Activated T-helper 17 cell treated with anti-CD3 and anti-CD28 coated beads, Interleukin-2, amount 50 U/mL, for 72 hours (primary cell): ENCODE measurements around the gene CPPED1. TPM values are rescaled to one million over a fixed set of nuclear protein-coding genes. Genes with fewer than 3 reads are reported as not detected.
"Not testable (repeated sequence)": the region's sequence is repeated elsewhere in the genome, so short reads cannot be mapped to it uniquely, and the experiment has no call there.

Source experiments
- ATAC-seq: fragments of 150-1000 bp; cut with Tn5 transposase; replicated peaks from 2 replicates; pipeline ENCODE4 v1.10.0; 2021; ENCODE audit warnings: mild to moderate bottlenecking, moderate library complexity
- H3K27ac Mint-ChIP-seq: one replicate; pipeline ENCODE4 v1.8.0; 2022; ENCODE audit warnings: mixed read lengths
- H3K27me3 Mint-ChIP-seq: one replicate; pipeline ENCODE4 v1.8.0; 2022; ENCODE audit warnings: mixed read lengths
- H3K36me3 Mint-ChIP-seq: one replicate; pipeline ENCODE4 v1.8.0; 2022; ENCODE audit warnings: low read depth, mild to moderate bottlenecking, mixed read lengths
- H3K4me1 Mint-ChIP-seq: one replicate; pipeline ENCODE4 v1.8.0; 2022; ENCODE audit warnings: mixed read lengths
- H3K4me3 Mint-ChIP-seq: one replicate; pipeline ENCODE4 v1.8.0; 2022; ENCODE audit warnings: mild to moderate bottlenecking, mixed read lengths
- H3K9me3 Mint-ChIP-seq: one replicate; pipeline ENCODE4 v1.8.0; 2022; ENCODE audit warnings: mixed read lengths
- total RNA-seq, 2 donors: library from RNA; stranded (reverse); gene quantifications; one replicate each; pipeline ENCODE4 v1.2.3, GENCODE V29; 2022

Gene CPPED1
- total RNA-seq, 2 donors from 2014 or later, result 27.5 to 44.5 TPM

- ATAC-seq, H3K27me3 Mint-ChIP-seq, H3K4me3 Mint-ChIP-seq, H3K36me3 Mint-ChIP-seq, H3K9me3 Mint-ChIP-seq, H3K27ac Mint-ChIP-seq: not testable (repeated sequence)
- H3K4me1 Mint-ChIP-seq, result peaks cover 11% of the 10 kb centered on the region
These were observed 10.0 kb upstream of the CPPED1 start for GRCh38 chr16:12813734-12814133.

GRCh38 chr16:12813321-12813720 lies 9.6 kb upstream of the CPPED1 start:
- not testable (repeated sequence) for ATAC-seq, H3K36me3 Mint-ChIP-seq, H3K27me3 Mint-ChIP-seq, H3K9me3 Mint-ChIP-seq, H3K27ac Mint-ChIP-seq, H3K4me3 Mint-ChIP-seq
- peaks cover 11% of the 10 kb centered on the region for H3K4me1 Mint-ChIP-seq

DNA sequence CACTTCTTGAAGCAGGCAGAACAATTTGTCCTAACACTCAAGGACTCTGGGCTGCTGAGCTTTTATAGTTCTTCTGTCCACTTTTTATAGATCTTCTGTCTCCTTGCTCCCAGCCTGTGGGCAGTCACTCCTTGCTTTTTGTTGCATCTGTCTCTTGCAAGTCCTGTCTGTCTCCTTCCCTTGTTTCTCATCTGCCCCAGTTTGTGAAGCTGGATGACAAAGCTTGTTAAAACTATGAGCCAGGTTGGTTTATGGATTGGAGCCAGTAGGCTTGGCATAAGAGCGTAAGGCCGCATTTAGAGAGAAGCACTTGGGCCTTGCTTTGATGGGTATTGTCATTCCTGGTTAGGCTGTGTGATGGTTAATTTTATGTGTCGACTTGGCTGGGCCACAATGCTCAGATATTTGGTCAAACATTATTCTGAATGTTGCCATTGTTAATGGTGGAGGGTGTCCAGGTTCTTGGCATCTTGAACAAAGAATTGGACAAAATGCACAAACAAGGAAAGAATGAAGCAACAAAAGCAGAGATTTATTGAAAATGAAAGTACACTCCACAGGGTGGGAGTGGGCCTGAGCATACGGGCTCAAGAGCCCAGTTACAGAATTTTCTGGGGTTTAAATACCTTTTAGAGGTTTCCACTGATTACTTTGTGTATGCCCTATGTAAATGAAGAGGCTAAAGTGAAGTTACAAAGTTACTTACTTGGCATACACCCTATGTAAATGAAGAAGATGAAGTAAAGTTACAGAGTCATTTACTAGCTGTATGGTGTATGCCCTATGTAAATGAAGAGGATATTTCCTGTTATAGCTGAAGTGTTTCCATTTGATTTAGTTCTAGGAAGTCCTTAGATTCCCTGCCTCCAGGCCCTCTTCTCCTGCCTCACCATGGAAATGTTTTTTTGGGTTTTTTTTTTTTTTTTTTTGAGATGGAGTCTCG lies 8.0 kb upstream of the CPPED1 start:
- no peak for ATAC-seq
- Mint-ChIP-seq H3K4me1 (peaks cover 11% of the 10 kb centered on the region), H3K36me3 (no peaks in the 10 kb centered on the region), H3K9me3 (peaks cover 4% of the 10 kb centered on the region), H3K27me3 (no peaks in the 10 kb centered on the region), H3K27ac (no peak overlapping the region), H3K4me3 (no peak overlapping the region)

- Mint-ChIP-seq H3K4me3 (peak overlapping the region; percentile 97), H3K27ac (no peak overlapping the region), H3K27me3 (no peaks in the 10 kb centered on the region), H3K36me3 (peaks cover 20% of the 10 kb centered on the region), H3K4me1 (peaks cover 22% of the 10 kb centered on the region), H3K9me3 (no peaks in the 10 kb centered on the region)
- no peak for ATAC-seq
These were observed 1.4 kb upstream of the CPPED1 start for GRCh38 chr16:12805066-12805465.

DNA sequence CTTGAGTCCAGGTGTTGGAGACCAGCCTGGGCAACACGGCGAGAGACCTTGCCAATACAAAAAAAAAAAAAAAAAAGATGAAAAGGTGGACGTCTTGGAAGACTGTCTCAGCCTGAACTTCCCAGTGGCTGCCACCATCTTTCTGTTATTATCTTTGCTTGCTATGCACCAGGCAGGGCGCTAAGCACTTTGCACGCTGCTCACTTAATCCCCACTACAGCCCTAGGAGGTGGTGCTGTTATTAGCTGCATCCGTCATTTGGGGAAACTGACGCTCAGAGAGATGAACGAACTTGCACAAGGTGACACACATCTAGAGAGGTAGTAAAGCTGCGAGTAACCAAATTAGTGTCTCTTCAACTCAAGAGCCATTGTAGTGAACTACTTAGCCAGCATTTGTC lies 708 bp upstream of the CPPED1 start:
- no peaks in the 10 kb centered on the region for H3K27me3 Mint-ChIP-seq
- H3K4me3 Mint-ChIP-seq, result peak overlapping the region; percentile 97
- H3K27ac Mint-ChIP-seq, result peak overlapping the region; percentile 17
- H3K9me3 Mint-ChIP-seq, result no peaks in the 10 kb centered on the region
- peaks cover 22% of the 10 kb centered on the region for H3K4me1 Mint-ChIP-seq
- no peak for ATAC-seq
- peaks cover 20% of the 10 kb centered on the region for H3K36me3 Mint-ChIP-seq

DNA sequence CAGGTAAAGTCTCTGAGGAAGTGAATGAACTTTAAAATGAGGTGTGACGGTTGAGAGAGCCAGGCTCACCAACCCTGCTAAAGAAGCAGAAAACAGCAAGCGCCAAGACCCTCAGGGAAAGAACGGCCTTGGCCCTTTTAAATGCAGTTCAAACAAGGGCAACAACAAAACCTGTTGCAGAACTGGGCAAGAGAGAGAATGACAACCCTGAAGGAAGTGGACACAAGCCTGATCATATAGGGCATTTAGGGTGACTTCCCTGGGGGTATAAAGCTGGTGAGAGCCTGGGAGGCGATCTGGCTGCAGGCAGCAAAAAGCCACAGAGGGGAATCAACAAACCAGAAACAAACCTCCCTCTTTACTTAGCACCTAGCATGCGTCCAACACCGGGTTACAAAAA lies 1.0 kb downstream of the CPPED1 start:
- H3K4me3 Mint-ChIP-seq, result peak overlapping the region; percentile 97
- peak overlapping the region; percentile 94 for H3K27ac Mint-ChIP-seq
- H3K9me3 Mint-ChIP-seq, result no peaks in the 10 kb centered on the region
- H3K4me1 Mint-ChIP-seq, result peaks cover 22% of the 10 kb centered on the region
- peaks cover 20% of the 10 kb centered on the region for H3K36me3 Mint-ChIP-seq
- no peaks in the 10 kb centered on the region for H3K27me3 Mint-ChIP-seq
- no peak for ATAC-seq

- ATAC-seq, result no peak
- Mint-ChIP-seq H3K4me1 (peaks cover 22% of the 10 kb centered on the region), H3K9me3 (no peaks in the 10 kb centered on the region), H3K27me3 (no peaks in the 10 kb centered on the region), H3K36me3 (peaks cover 20% of the 10 kb centered on the region), H3K27ac (peak overlapping the region; percentile 94), H3K4me3 (peak overlapping the region; percentile 97)
These were observed 1.6 kb downstream of the CPPED1 start for GRCh38 chr16:12802048-12802447.

GRCh38 chr16:12801511-12802042 lies 2.1 kb downstream of the CPPED1 start:
- Mint-ChIP-seq H3K9me3 (no peaks in the 10 kb centered on the region), H3K4me1 (peaks cover 22% of the 10 kb centered on the region), H3K4me3 (peak overlapping the region; percentile 97), H3K27ac (peak overlapping the region; percentile 94), H3K36me3 (peaks cover 20% of the 10 kb centered on the region), H3K27me3 (no peaks in the 10 kb centered on the region)
- peak; percentile 40 for ATAC-seq

DNA sequence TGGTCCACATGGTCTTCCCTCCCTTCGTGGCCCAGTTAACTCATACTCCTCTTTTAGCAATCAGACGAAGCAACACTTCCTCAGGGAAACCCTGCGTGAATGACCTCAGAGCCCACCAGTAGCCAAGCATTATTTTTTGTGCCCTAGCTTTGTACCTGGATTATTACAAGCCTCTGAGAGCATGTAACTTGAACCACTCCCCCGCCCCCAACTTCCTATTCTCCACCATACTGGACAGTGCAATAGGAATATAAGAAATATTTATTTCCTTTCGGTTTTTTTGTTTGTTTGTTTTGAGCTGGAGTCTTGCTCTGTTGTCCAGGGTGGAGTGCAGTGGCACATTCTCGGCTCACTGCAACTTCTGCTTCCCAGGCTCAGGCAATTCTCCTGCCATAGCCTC lies 2.9 kb downstream of the CPPED1 start:
- Mint-ChIP-seq H3K9me3 (no peaks in the 10 kb centered on the region), H3K4me1 (peaks cover 22% of the 10 kb centered on the region), H3K4me3 (peak overlapping the region; percentile 97), H3K27ac (peak overlapping the region; percentile 94), H3K27me3 (no peaks in the 10 kb centered on the region), H3K36me3 (peaks cover 20% of the 10 kb centered on the region)
- ATAC-seq, result no peak

DNA sequence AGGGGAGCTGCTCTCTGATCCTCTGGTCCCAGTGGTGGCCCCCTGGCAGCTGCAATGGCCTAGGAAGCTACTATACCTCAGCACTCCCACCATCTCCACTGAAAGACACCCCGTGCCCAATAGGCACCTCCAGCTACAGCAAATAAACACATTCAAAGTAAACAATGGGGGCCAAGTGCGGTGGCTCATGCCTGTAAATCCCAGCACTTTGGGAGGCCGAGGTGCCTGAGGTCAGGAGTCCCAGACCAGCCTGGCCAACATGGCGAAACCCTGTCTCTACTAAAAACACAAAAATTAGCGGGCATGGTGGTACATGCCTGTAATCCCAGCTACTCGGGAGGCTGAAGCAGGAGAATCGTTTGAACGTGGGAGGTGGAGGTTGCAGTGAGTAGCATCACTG lies 3.7 kb downstream of the CPPED1 start:
- not testable (repeated sequence) for H3K27me3 Mint-ChIP-seq, H3K27ac Mint-ChIP-seq, ATAC-seq, H3K9me3 Mint-ChIP-seq, H3K4me3 Mint-ChIP-seq
- Mint-ChIP-seq H3K4me1 (peaks cover 22% of the 10 kb centered on the region), H3K36me3 (peaks cover 20% of the 10 kb centered on the region)

- no peak overlapping the region for H3K27ac Mint-ChIP-seq
- ATAC-seq, result no peak
- peaks cover 20% of the 10 kb centered on the region for H3K36me3 Mint-ChIP-seq
- no peaks in the 10 kb centered on the region for H3K9me3 Mint-ChIP-seq
- H3K27me3 Mint-ChIP-seq, result no peaks in the 10 kb centered on the region
- no peak overlapping the region for H3K4me3 Mint-ChIP-seq
- peaks cover 18% of the 10 kb centered on the region for H3K4me1 Mint-ChIP-seq
These were observed 4.8 kb downstream of the CPPED1 start for GRCh38 chr16:12798846-12799245.

DNA sequence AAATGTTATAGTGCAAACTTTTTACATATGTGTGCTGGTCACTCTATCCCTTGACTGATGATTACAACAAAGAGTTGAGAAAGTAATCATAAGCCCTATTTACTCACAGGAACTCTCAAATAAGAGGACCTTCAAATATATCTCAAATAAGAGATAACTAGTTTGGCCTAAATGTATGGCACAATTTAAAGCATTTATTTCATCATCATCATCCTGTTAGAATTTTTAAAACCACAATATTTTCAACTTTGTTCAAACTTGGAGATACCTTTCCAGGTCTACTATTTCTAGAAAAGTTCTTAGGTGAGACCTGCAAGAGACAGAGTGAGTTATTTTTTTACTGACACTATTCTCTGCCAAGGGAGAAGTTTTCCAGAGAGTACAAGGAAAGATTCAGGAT lies 5.5 kb downstream of the CPPED1 start:
- H3K36me3 Mint-ChIP-seq, result peaks cover 18% of the 10 kb centered on the region
- H3K27me3 Mint-ChIP-seq, result no peaks in the 10 kb centered on the region
- H3K9me3 Mint-ChIP-seq, result no peaks in the 10 kb centered on the region
- no peak overlapping the region for H3K27ac Mint-ChIP-seq
- no peak overlapping the region for H3K4me3 Mint-ChIP-seq
- H3K4me1 Mint-ChIP-seq, result peaks cover 18% of the 10 kb centered on the region
- ATAC-seq, result no peak

- no peaks in the 10 kb centered on the region for H3K27me3 Mint-ChIP-seq
These were observed 7.2 kb downstream of the CPPED1 start for GRCh38 chr16:12796498-12796897.

GRCh38 chr16:12794486-12795387 lies 8.9 kb downstream of the CPPED1 start:
- H3K4me3 Mint-ChIP-seq, result no peak overlapping the region
- no peaks in the 10 kb centered on the region for H3K36me3 Mint-ChIP-seq
- no peaks in the 10 kb centered on the region for H3K4me1 Mint-ChIP-seq
- no peaks in the 10 kb centered on the region for H3K27me3 Mint-ChIP-seq
- H3K27ac Mint-ChIP-seq, result no peak overlapping the region
- peaks cover 7% of the 10 kb centered on the region for H3K9me3 Mint-ChIP-seq
- ATAC-seq, result no peak

More at GRCh38 chr16:12796498-12796897, 7.2 kb downstream of the CPPED1 start:
- no peak for ATAC-seq
- H3K4me3 Mint-ChIP-seq, result no peak overlapping the region
- H3K36me3 Mint-ChIP-seq, result peaks cover 4% of the 10 kb centered on the region
- peaks cover 6% of the 10 kb centered on the region for H3K4me1 Mint-ChIP-seq
- H3K9me3 Mint-ChIP-seq, result peaks cover 7% of the 10 kb centered on the region
- no peak overlapping the region for H3K27ac Mint-ChIP-seq
